Erythroblast (primary cell): ENCODE measurements around the gene HEXIM1.

Experiments used
- GATA1 ChIP-seq: IDR thresholded peaks from 2 replicates; pipeline ENCODE4 v1.6.1; 2011; ENCODE audit warnings: low read depth, mild to moderate bottlenecking, control low read depth, low read length, moderate library complexity
- POLR2A ChIP-seq: IDR thresholded peaks from 2 replicates; pipeline ENCODE4 v1.6.1; 2011; ENCODE audit warnings: mild to moderate bottlenecking, low read length

- TF ChIP-seq POLR2A (no peak), GATA1 (no peak)
Observed at GRCh38 chr17:45139533-45139920, 8.7 kb upstream of the HEXIM1 start.
